H1 (cell line): Measurements from ENCODE around the gene CD248. TPM values are rescaled to one million over a fixed set of nuclear protein-coding genes. Genes with fewer than 3 reads are reported as not detected.
A peak's percentile ranks its signal among the peaks of the same experiment; 100 is the strongest.

Experiments used
- CTCF ChIA-PET: fragments of 300-600 bp; sonication (Branson Sonifier 250); formaldehyde crosslinking; loops from one replicate; lab custom pipeline; 2021; ENCODE audit not compliant: partially characterized antibody; lab: Charles Lee
- POLR2A ChIA-PET: fragments of 300-600 bp; sonication (Branson Sonifier 250); formaldehyde crosslinking; loops from one replicate; lab custom pipeline; 2021; ENCODE audit warnings: inconsistent platforms; ENCODE audit not compliant: partially characterized antibody; lab: Charles Lee
- DNase-seq, 2 experiments: peaks; one replicate each; pipeline versions ENCODE4 v3.0.0 to v3.0.0-alpha.2; 2010 to 2022; ENCODE audit warnings: low spot score in 2 of 2, low read depth in 1 of 2, mixed read lengths in 1 of 2
- FAIRE-seq: peaks from 2 replicates; lab custom pipeline; 2011; peaks lifted over from hg19 to GRCh38; lab: Jason Lieb, UNC
- H2AFZ ChIP-seq: 2 replicates; pipeline ENCODE4 v1.8.1; 2012; ENCODE audit warnings: low read length, inconsistent platforms
- H2AK5ac ChIP-seq: 2 replicates; pipeline ENCODE4 v1.6.1; 2013; ENCODE audit warnings: low read depth, low read length
- H2BK120ac ChIP-seq: replicated peaks from 2 replicates; pipeline ENCODE3; 2013; ENCODE audit warnings: low read depth, low read length, inconsistent platforms
- H2BK12ac ChIP-seq: 2 replicates; pipeline ENCODE4 v1.6.1; 2013; ENCODE audit warnings: low read depth, low read length
- H2BK15ac ChIP-seq: 2 replicates; pipeline ENCODE4 v1.6.1; 2013; ENCODE audit warnings: low read length
- H2BK20ac ChIP-seq: 2 replicates; pipeline ENCODE4 v1.6.1; 2013; ENCODE audit warnings: low read length
- H2BK5ac ChIP-seq: 2 replicates; pipeline ENCODE4 v1.6.1; 2013; ENCODE audit warnings: low read depth, low read length
- H3K14ac ChIP-seq: 2 replicates; pipeline ENCODE4 v1.6.1; 2013; ENCODE audit warnings: inconsistent platforms; ENCODE audit not compliant: insufficient read length
- H3K18ac ChIP-seq: 2 replicates; pipeline ENCODE4 v1.6.1; 2013; ENCODE audit warnings: low read length; ENCODE audit errors: extremely low read depth
- H3K23ac ChIP-seq: 2 replicates; pipeline ENCODE4 v1.6.1; 2013; ENCODE audit warnings: inconsistent platforms; ENCODE audit not compliant: insufficient read length
- H3K23me2 ChIP-seq: 2 replicates; pipeline ENCODE4 v1.6.1; 2013; ENCODE audit warnings: low read depth, low read length
- H3K27ac ChIP-seq: 2 replicates; pipeline ENCODE4 v1.6.1; 2011; ENCODE audit warnings: low read depth, low read length, inconsistent platforms
- H3K27me3 ChIP-seq, 4 experiments: replicated peaks in 1 of 4; 1 replicate in 1 of 4; 2 replicates in 3 of 4; pipeline versions ENCODE4 v1.6.1 to v1.8.1; 2011 to 2013; ENCODE audit warnings: low read length in 3 of 4, mild to moderate bottlenecking in 3 of 4, inconsistent platforms in 2 of 4, mixed read lengths in 2 of 4, moderate library complexity in 1 of 4; ENCODE audit not compliant: control insufficient read depth in 3 of 4, insufficient read depth in 3 of 4; ENCODE audit errors: extremely low read depth in 1 of 4
- H3K36me3 ChIP-seq, 4 experiments: 2 replicates each; pipeline versions ENCODE4 v1.6.1 to v1.8.1; 2011 to 2013; ENCODE audit warnings: mild to moderate bottlenecking in 4 of 4, low read length in 3 of 4, moderate library complexity in 2 of 4, control low read depth in 1 of 4, inconsistent platforms in 1 of 4; ENCODE audit not compliant: insufficient read depth in 4 of 4, control insufficient read depth in 2 of 4
- H3K4ac ChIP-seq: replicated peaks from 2 replicates; pipeline ENCODE3; 2013; ENCODE audit warnings: low read length, low read depth, mixed read lengths, inconsistent platforms; ENCODE audit not compliant: insufficient read length
- H3K4me1 ChIP-seq, 4 experiments: replicated peaks in 1 of 4; 1 replicate in 1 of 4; 2 replicates in 3 of 4; pipeline versions ENCODE4 v1.6.1 to v1.8.1; 2011 to 2013; ENCODE audit warnings: low read length in 3 of 4, inconsistent platforms in 2 of 4, mixed read lengths in 1 of 4; ENCODE audit not compliant: insufficient read depth in 4 of 4, control insufficient read depth in 3 of 4
- H3K4me2 ChIP-seq, 2 experiments: 2 replicates each; pipeline versions ENCODE4 v1.6.1 to v1.8.1; 2011 to 2013; ENCODE audit warnings: low read depth in 2 of 2, low read length in 2 of 2, control low read depth in 1 of 2, inconsistent platforms in 1 of 2, mild to moderate bottlenecking in 1 of 2; ENCODE audit not compliant: insufficient read depth in 1 of 2
- H3K4me3 ChIP-seq, 4 experiments: fragments of 200-600, 300-600 bp in 1 of 4; sonication (generic), shearing (Covaris generic), sonication (Bioruptor Twin) in 1 of 4; 2 replicates each; pipeline versions ENCODE4 v1.5.1 to v1.8.1; 2011 to 2016; ENCODE audit warnings: low read length in 4 of 4, low read depth in 3 of 4, control low read depth in 2 of 4, inconsistent platforms in 2 of 4, mild to moderate bottlenecking in 2 of 4, mixed read lengths in 1 of 4, moderate library complexity in 1 of 4; ENCODE audit not compliant: insufficient read depth in 2 of 4; ENCODE audit errors: extremely low read depth in 1 of 4
- H3K56ac ChIP-seq: replicated peaks from 2 replicates; pipeline ENCODE3; 2013; ENCODE audit warnings: low read depth, mild to moderate bottlenecking, mixed read lengths, low read length, inconsistent platforms; ENCODE audit not compliant: insufficient read length
- H3K79me1 ChIP-seq: 2 replicates; pipeline ENCODE4 v1.6.1; 2013; ENCODE audit warnings: low read depth, low read length, control low read depth
- H3K79me2 ChIP-seq, 2 experiments: 2 replicates each; pipeline versions ENCODE4 v1.6.1 to v1.8.1; 2012 to 2013; ENCODE audit warnings: low read length in 2 of 2, mild to moderate bottlenecking in 2 of 2, inconsistent platforms in 1 of 2; ENCODE audit not compliant: insufficient read depth in 2 of 2, control insufficient read depth in 1 of 2
- H3K9ac ChIP-seq, 4 experiments: replicated peaks in 1 of 4; 1 replicate in 1 of 4; 2 replicates in 3 of 4; pipeline versions ENCODE4 v1.6.1 to v1.8.1; 2011 to 2013; ENCODE audit warnings: low read depth in 3 of 4, low read length in 3 of 4, control low read depth in 2 of 4, mild to moderate bottlenecking in 2 of 4, moderate library complexity in 2 of 4, inconsistent platforms in 1 of 4; ENCODE audit errors: extremely low read depth in 1 of 4
- H3K9me3 ChIP-seq, 2 experiments: 2 replicates each; pipeline versions ENCODE4 v1.6.1 to v1.8.1; 2012 to 2013; ENCODE audit warnings: mild to moderate bottlenecking in 2 of 2, moderate library complexity in 2 of 2, control low read depth in 1 of 2, inconsistent platforms in 1 of 2, low read depth in 1 of 2, low read length in 1 of 2, mixed read lengths in 1 of 2; ENCODE audit not compliant: insufficient read depth in 2 of 2
- H4K20me1 ChIP-seq, 2 experiments: replicated peaks in 1 of 2; 2 replicates each; pipeline versions ENCODE3 to v1.8.1; 2011 to 2013; ENCODE audit warnings: inconsistent platforms in 2 of 2, low read length in 2 of 2, mild to moderate bottlenecking in 1 of 2; ENCODE audit not compliant: insufficient read depth in 2 of 2, control insufficient read depth in 1 of 2
- H4K5ac ChIP-seq: 2 replicates; pipeline ENCODE4 v1.6.1; 2013; ENCODE audit warnings: low read length, low read depth, mixed read lengths, inconsistent platforms; ENCODE audit not compliant: insufficient read length
- H4K8ac ChIP-seq: 2 replicates; pipeline ENCODE4 v1.8.0; 2013; ENCODE audit warnings: mild to moderate bottlenecking, moderate library complexity, low read length, inconsistent platforms; ENCODE audit not compliant: insufficient read depth; ENCODE audit errors: extremely low read depth
- H4K91ac ChIP-seq: replicated peaks from 2 replicates; pipeline ENCODE3; 2013; ENCODE audit warnings: low read length, mixed read lengths, inconsistent platforms; ENCODE audit not compliant: insufficient read length
- CEBPB ChIP-seq: IDR thresholded peaks from 2 replicates; pipeline ENCODE4 v1.6.1; 2012; ENCODE audit warnings: low read depth, low read length
- CREB1 ChIP-seq: IDR thresholded peaks from 2 replicates; pipeline ENCODE4 v1.6.1; 2012; ENCODE audit warnings: inconsistent platforms
- GABPA ChIP-seq: IDR thresholded peaks from 2 replicates; pipeline ENCODE4 v1.6.1; 2011; ENCODE audit warnings: mild to moderate bottlenecking, low read length, moderate library complexity, borderline replicate concordance; ENCODE audit not compliant: insufficient read depth
- KDM4A ChIP-seq: IDR thresholded peaks from one replicate; pipeline ENCODE4 v1.7.1; 2012; ENCODE audit warnings: low read depth, mild to moderate bottlenecking, moderate library complexity, low read length, inconsistent platforms; ENCODE audit not compliant: severe bottlenecking
- WGBS, 2 experiments: shearing (Covaris generic) in 1 of 2; methylation state at CpG; one replicate each; pipeline versions ENCODE4 v1.1.6 to v1.1.7; 2013 to 2015; ENCODE audit warnings: low lambda C conversion rate in 2 of 2, mixed read lengths in 2 of 2, inconsistent platforms in 1 of 2, low coverage in 1 of 2, missing lambda C conversion rate in 1 of 2; ENCODE audit not compliant: insufficient replicate concordance in 2 of 2, insufficient coverage in 1 of 2, insufficient read length in 1 of 2; ENCODE audit errors: extremely low coverage in 1 of 2, missing lambda C conversion rate in 1 of 2; 5-methylcytosine and 5-hydroxymethylcytosine counted together
- polyA plus RNA-seq, 7 experiments: library from polyadenylated mRNA; depleted of rRNA in 3 of 7; stranded (reverse) in 5 of 7; unstranded in 2 of 7; fragments of >200 nt in 5 of 7; fragments of 200-250 nt in 2 of 7; gene quantifications; 1 replicate in 5 of 7; 2 replicates in 1 of 7; 4 replicates in 1 of 7; pipeline versions ENCODE4 v1.2.1 to v1.2.3, GENCODE V29; 2011 to 2013; ENCODE audit warnings: missing spikeins in 2 of 7, mixed read lengths in 2 of 7
- total RNA-seq: library from RNA; stranded (reverse); fragmentation: NEBNext Ultra II Directional; extraction: Animal tissue kit (Norgen Biotek cat#: 25700); gene quantifications from 2 replicates; pipeline ENCODE4 v1.2.1, GENCODE V29; 2021
- TF ChIP-seq, protein P1 (sequence below): IDR thresholded peaks from 2 replicates; pipeline ENCODE4 v1.6.1; 2012; ENCODE audit warnings: inconsistent platforms
- TF ChIP-seq, protein P2 (sequence below): IDR thresholded peaks from 2 replicates; pipeline ENCODE4 v1.6.1; 2012; ENCODE audit warnings: low read length, inconsistent platforms
- TF ChIP-seq, protein P3 (sequence below): IDR thresholded peaks from 2 replicates; pipeline ENCODE4 v1.6.1; 2011; ENCODE audit warnings: low read depth, mild to moderate bottlenecking, low read length; ENCODE audit not compliant: insufficient read depth

The CD248 gene
- total and polyA plus RNA-seq, 2 of the 8 experiments (the other 6 are each of a cell fraction or from before 2014, with no cell fraction given), result 2.7 to 3.9 TPM

DNA sequence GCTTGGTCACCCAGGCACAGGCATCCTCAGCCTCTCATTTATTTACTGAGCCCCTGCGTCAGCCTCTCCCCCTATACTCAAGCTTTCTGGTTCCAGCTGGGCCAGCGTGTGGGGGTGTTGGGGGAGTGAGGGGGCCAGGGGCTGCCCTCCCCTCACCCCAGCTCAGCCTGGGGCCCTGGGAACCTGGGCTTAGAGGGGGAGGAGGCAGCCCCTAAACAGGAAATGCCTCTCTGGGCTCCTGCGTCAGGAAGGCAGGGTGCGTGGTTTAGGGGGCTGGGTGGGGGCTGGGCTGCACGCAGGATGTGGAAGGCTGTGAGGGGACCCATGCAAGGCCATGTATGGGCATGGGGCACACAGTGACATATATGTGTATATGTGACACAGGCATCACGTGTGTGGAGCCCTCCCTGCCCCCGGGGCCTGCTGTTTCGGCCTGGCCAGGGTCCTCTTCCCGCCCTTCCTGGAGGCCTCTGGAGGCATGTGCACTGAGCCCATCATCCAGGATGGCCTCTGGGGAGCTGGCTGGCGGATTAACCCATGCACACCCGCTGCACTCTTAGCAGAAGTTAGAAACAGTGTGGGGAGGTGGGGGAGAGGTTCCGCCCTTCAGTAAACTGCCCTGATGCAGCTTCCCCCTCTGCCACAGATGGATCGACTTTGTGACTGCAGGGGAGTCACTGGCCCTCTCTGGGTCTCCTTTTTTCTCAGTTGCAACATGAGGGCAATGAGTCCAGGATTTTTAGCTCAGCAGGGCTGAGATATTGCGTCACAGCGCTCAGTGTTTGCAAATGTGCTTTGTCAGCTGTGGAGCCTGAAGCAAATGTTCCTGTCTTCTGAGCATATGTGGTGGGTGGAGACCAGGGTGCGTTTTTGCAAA, 1.1 kb upstream of the CD248 start:
- peak overlapping the region; percentile 95 for H3K4ac ChIP-seq
- peak overlapping the region; percentile 93; the same call in 1 of the 2 replicates for H2BK15ac ChIP-seq
- H3K79me1 ChIP-seq, result no peaks in the 10 kb centered on the region
- H3K18ac ChIP-seq, result peak overlapping the region; percentile 72
- H3K4me1 ChIP-seq, result peaks cover 9 to 28% (median 19%) of the 10 kb centered on the region in 4 experiments
- peak overlapping the region; percentile 43 to 69 for H3K4me2 ChIP-seq
- H2BK5ac ChIP-seq, result peak overlapping the region; percentile 85; the same call in 1 of the 2 replicates
- peak overlapping the region; percentile 77 for H2BK20ac ChIP-seq
- peak overlapping the region; percentile 98 for H4K91ac ChIP-seq
- WGBS, 2 experiments, result 54% methylated on average over 13 of the region's 16 CpGs; no CpG with 5 or more reads in 1 of the 2 experiments
- no peak overlapping the region for H3K23ac ChIP-seq
- peak overlapping the region; percentile 89; the same call in 1 of the 2 replicates for H2AK5ac ChIP-seq
- H3K9ac ChIP-seq, result peak overlapping the region in 2 of 4 experiments; percentile 19 to 39; a peak in 3 of 7 replicates
- H3K27ac ChIP-seq, result peak overlapping the region; percentile 32; the same call in 1 of the 2 replicates
- H4K20me1 ChIP-seq, result no peaks in the 10 kb centered on the region
- no peaks in the 10 kb centered on the region for H3K36me3 ChIP-seq
- H4K8ac ChIP-seq, result peak overlapping the region; percentile 38; the same call in 1 of the 2 replicates
- H4K5ac ChIP-seq, result peak overlapping the region; percentile 33
- CTCF ChIA-PET, result interaction anchor here (0.6 to 11.7 kb wide), 16 partner anchors 9 to 1295 kb away, joined by 3 to 242 read pairs (median 4); partner anchors contain the start of gene RIN1
- H2BK12ac ChIP-seq, result peak overlapping the region; percentile 98
- peaks cover 5% of the 10 kb centered on the region for H3K23me2 ChIP-seq
- H3K4me3 ChIP-seq, result peak overlapping the region in 1 of 4 experiments; percentile 40; a peak in 1 of 8 replicates
- DNase-seq, result no peak
- peak overlapping the region; percentile 7 for H3K56ac ChIP-seq
- H3K14ac ChIP-seq, result no peak overlapping the region
- H3K9me3 ChIP-seq, result no peaks in the 10 kb centered on the region
- peak overlapping the region; percentile 51; the same call in 1 of the 2 replicates for H2AFZ ChIP-seq
- POLR2A ChIA-PET, result interaction anchor here (0.8 to 3.5 kb wide), 16 partner anchors 9 to 121 kb away, joined by 3 to 19 read pairs (median 5); partner anchors contain the start of genes BRMS1, MRPL11, RIN1 and YIF1A
- no peaks in the 10 kb centered on the region for H3K79me2 ChIP-seq
- FAIRE-seq, result no peak
- H3K27me3 ChIP-seq, result peaks cover 0 to 5% (median 0%) of the 10 kb centered on the region in 4 experiments; a peak in 3 of 7 replicates
- H2BK120ac ChIP-seq, result peak overlapping the region; percentile 49
- TF ChIP-seq GABPA (0 out of 2 replicates have a peak, but pooled peaks have one; percentile 37), KDM4A (no peak), CEBPB (peak; percentile 76), CREB1 (peak; percentile 11; the same call in 1 of the 2 replicates)
- TF ChIP-seq, protein P1, sequence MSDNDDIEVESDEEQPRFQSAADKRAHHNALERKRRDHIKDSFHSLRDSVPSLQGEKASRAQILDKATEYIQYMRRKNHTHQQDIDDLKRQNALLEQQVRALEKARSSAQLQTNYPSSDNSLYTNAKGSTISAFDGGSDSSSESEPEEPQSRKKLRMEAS, result peak; percentile 91
- TF ChIP-seq, protein P2, sequence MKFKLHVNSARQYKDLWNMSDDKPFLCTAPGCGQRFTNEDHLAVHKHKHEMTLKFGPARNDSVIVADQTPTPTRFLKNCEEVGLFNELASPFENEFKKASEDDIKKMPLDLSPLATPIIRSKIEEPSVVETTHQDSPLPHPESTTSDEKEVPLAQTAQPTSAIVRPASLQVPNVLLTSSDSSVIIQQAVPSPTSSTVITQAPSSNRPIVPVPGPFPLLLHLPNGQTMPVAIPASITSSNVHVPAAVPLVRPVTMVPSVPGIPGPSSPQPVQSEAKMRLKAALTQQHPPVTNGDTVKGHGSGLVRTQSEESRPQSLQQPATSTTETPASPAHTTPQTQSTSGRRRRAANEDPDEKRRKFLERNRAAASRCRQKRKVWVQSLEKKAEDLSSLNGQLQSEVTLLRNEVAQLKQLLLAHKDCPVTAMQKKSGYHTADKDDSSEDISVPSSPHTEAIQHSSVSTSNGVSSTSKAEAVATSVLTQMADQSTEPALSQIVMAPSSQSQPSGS, result no peak
- TF ChIP-seq, protein P3, sequence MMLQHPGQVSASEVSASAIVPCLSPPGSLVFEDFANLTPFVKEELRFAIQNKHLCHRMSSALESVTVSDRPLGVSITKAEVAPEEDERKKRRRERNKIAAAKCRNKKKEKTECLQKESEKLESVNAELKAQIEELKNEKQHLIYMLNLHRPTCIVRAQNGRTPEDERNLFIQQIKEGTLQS, result no peak
